Keratinocyte (primary cell): ENCODE data around the gene LDHAL6A. TPM values are rescaled to one million over a fixed set of nuclear protein-coding genes. Genes with fewer than 3 reads are reported as not detected.

Experiments
- DNase-seq: peaks from one replicate; pipeline ENCODE4 v3.0.0-alpha.2; 2011; ENCODE audit warnings: low read depth, missing footprints, low spot score
- FAIRE-seq: peaks from 2 replicates; lab custom pipeline; 2011; peaks lifted over from hg19 to GRCh38; lab: Jason Lieb, UNC
- H2AFZ ChIP-seq: 2 replicates; pipeline ENCODE4 v1.6.0; 2012; ENCODE audit warnings: low read length, control low read depth, inconsistent platforms; ENCODE audit not compliant: control insufficient read depth
- H3K27ac ChIP-seq: 2 replicates; pipeline ENCODE4 v1.5.1; 2011; ENCODE audit warnings: low read length; ENCODE audit not compliant: control insufficient read depth, insufficient read depth
- H3K27me3 ChIP-seq: 3 replicates; pipeline ENCODE4 v1.6.0; 2011; ENCODE audit warnings: low read length; ENCODE audit not compliant: control insufficient read depth, insufficient read depth; ENCODE audit errors: extremely low read depth
- H3K36me3 ChIP-seq, 2 experiments: 2 replicates in 1 of 2; 3 replicates in 1 of 2; pipeline ENCODE4 v1.5.1; 2011; ENCODE audit warnings: low read length in 2 of 2, mild to moderate bottlenecking in 1 of 2; ENCODE audit not compliant: control insufficient read depth in 2 of 2, insufficient read depth in 2 of 2; ENCODE audit errors: extremely low read depth in 1 of 2
- H3K4me1 ChIP-seq: 3 replicates; pipeline ENCODE4 v1.5.1; 2011; ENCODE audit warnings: low read length; ENCODE audit not compliant: control insufficient read depth, insufficient read depth; ENCODE audit errors: extremely low read depth
- H3K4me2 ChIP-seq: 3 replicates; pipeline ENCODE4 v1.6.0; 2011; ENCODE audit warnings: low read depth, low read length; ENCODE audit not compliant: control insufficient read depth, insufficient read depth; ENCODE audit errors: extremely low read depth
- H3K4me3 ChIP-seq, 3 experiments: fragments of 200-600 bp in 1 of 3; sonication (generic) in 1 of 3; 2 replicates in 2 of 3; 3 replicates in 1 of 3; pipeline ENCODE4 v1.5.1; 2011 to 2016; ENCODE audit warnings: low read length in 3 of 3, mild to moderate bottlenecking in 3 of 3, control low read depth in 2 of 3, inconsistent platforms in 1 of 3, low read depth in 1 of 3, mixed read lengths in 1 of 3, mixed run types in 1 of 3, moderate library complexity in 1 of 3; ENCODE audit not compliant: control insufficient read depth in 2 of 3, insufficient read depth in 2 of 3; ENCODE audit errors: extremely low read depth in 1 of 3
- H3K79me2 ChIP-seq: 2 replicates; pipeline ENCODE4 v1.6.0; 2012; ENCODE audit warnings: low read length; ENCODE audit not compliant: control insufficient read depth, insufficient read depth
- H3K9ac ChIP-seq: 3 replicates; pipeline ENCODE4 v1.6.0; 2011; ENCODE audit warnings: low read length; ENCODE audit not compliant: control insufficient read depth, insufficient read depth; ENCODE audit errors: extremely low read depth
- H3K9me1 ChIP-seq: 3 replicates; pipeline ENCODE4 v1.6.0; 2011; ENCODE audit warnings: low read length; ENCODE audit not compliant: control insufficient read depth, insufficient read depth; ENCODE audit errors: extremely low read depth
- H3K9me3 ChIP-seq: 2 replicates; pipeline ENCODE4 v1.5.1; 2012; ENCODE audit warnings: low read depth, low read length; ENCODE audit not compliant: control insufficient read depth
- H4K20me1 ChIP-seq: 3 replicates; pipeline ENCODE4 v1.6.0; 2011; ENCODE audit warnings: low read length; ENCODE audit not compliant: control insufficient read depth, insufficient read depth; ENCODE audit errors: extremely low read depth
- EZH2 ChIP-seq: IDR thresholded peaks from one replicate; pipeline ENCODE4 v1.6.1; 2012; ENCODE audit warnings: inconsistent platforms, mild to moderate bottlenecking, low read length, moderate library complexity
- dilution Hi-C: fragments of 300-500 bp; cut with MboI; formaldehyde crosslinking; loops from one replicate; pipeline ENCODE4 v1.7.0; 2020; ENCODE audit warnings: low sequenced_read_pairs; ENCODE audit not compliant: extremely low pct_ligation_motif_present
- polyA plus RNA-seq, 5 experiments: library from polyadenylated mRNA; depleted of rRNA in 3 of 5; stranded (reverse) in 3 of 5; stranded (forward) in 1 of 5; unstranded in 1 of 5; fragments of >200 nt; gene quantifications; 1 replicate in 1 of 5; 2 replicates in 3 of 5; 3 replicates in 1 of 5; pipeline versions ENCODE4 v1.2.1 to v1.2.3, GENCODE V29; 2011 to 2012; ENCODE audit warnings: missing spikeins in 2 of 5, low read depth in 1 of 5, low replicate concordance in 1 of 5
- TF ChIP-seq, protein P1 (sequence below), 3 experiments: IDR thresholded peaks in 1 of 3; conservative IDR thresholded peaks in 1 of 3; optimal IDR thresholded peaks in 1 of 3; 2 replicates in 2 of 3; 3 replicates in 1 of 3; pipeline versions ENCODE3 to v1.5.1; 2011; ENCODE audit warnings: low read length in 3 of 3, mild to moderate bottlenecking in 3 of 3, moderate library complexity in 2 of 3, control low read depth in 1 of 3, inconsistent platforms in 1 of 3; ENCODE audit not compliant: insufficient read depth in 2 of 3; ENCODE audit errors: extremely low read depth in 1 of 3

LDHAL6A gene
- polyA plus RNA-seq, 1 donor (not counting 4 experiments of a cell fraction or from before 2014, with no cell fraction given): not detected

DNA sequence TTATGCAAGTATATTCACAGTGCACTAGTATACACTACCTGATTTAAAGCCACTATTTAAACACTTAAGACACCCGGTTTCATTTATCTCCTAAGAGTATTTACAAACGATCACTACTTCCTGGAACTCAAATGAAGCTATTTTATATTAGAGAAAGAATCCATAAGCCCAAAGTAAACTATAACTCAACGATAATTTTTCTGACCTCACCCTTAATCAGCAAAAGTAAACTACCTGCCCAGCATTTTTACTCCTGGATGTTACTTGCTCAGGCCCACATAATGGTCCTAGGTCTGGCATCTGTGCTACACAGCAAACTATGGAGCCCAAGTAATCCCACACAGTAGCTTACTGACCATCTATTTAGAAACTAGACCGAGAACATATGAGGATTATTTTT is 37.7 kb downstream of the LDHAL6A start:
- H3K4me2 ChIP-seq: no peak overlapping the region
- H3K9ac ChIP-seq: no peak overlapping the region
- no peaks in the 10 kb centered on the region for H3K27me3 ChIP-seq
- H2AFZ ChIP-seq: no peak overlapping the region
- no peaks in the 10 kb centered on the region for H3K9me3 ChIP-seq
- DNase-seq (no peak), FAIRE-seq (no peak)
- peaks cover 6% of the 10 kb centered on the region for H3K4me1 ChIP-seq
- H4K20me1 ChIP-seq: no peaks in the 10 kb centered on the region
- no peak overlapping the region for H3K4me3 ChIP-seq
- no peak overlapping the region for H3K27ac ChIP-seq
- peaks cover 0 to 10% of the 10 kb centered on the region in 2 experiments for H3K36me3 ChIP-seq
- H3K79me2 ChIP-seq: no peaks in the 10 kb centered on the region
- dilution Hi-C loops: no loop called here
- H3K9me1 ChIP-seq: no peaks in the 10 kb centered on the region
- TF ChIP-seq EZH2: no peak
- TF ChIP-seq, protein P1, sequence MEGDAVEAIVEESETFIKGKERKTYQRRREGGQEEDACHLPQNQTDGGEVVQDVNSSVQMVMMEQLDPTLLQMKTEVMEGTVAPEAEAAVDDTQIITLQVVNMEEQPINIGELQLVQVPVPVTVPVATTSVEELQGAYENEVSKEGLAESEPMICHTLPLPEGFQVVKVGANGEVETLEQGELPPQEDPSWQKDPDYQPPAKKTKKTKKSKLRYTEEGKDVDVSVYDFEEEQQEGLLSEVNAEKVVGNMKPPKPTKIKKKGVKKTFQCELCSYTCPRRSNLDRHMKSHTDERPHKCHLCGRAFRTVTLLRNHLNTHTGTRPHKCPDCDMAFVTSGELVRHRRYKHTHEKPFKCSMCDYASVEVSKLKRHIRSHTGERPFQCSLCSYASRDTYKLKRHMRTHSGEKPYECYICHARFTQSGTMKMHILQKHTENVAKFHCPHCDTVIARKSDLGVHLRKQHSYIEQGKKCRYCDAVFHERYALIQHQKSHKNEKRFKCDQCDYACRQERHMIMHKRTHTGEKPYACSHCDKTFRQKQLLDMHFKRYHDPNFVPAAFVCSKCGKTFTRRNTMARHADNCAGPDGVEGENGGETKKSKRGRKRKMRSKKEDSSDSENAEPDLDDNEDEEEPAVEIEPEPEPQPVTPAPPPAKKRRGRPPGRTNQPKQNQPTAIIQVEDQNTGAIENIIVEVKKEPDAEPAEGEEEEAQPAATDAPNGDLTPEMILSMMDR (optimal IDR thresholded peaks at IDR 0.05 in 1 of 3, IDR thresholded peaks at IDR 0.05 in 1 of 3, conservative IDR thresholded peaks at IDR 0.05 in 1 of 3; ENCODE audit: extremely low read depth in 1 of 3, insufficient read depth in 2 of 3, low read length in 3 of 3): no peak

DNA sequence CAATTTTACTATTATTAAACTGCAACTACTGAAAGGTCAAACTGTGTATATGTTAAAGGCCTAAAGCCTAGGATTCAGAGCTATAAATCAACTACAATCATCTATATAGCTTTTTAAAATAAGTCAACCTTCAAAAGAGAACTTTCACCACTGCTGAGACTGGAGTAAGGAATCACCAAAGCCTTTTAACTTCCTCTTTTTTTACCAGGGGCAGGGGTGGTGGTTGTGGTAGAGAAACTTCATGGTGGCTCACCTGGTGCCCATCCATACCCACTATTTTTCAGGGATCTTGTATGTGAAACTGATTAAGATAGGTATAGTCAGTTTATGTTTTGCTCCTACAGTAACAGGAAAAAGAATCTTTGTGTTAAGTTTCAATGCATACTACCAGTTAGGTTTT is 39.6 kb downstream of the LDHAL6A start:
- TF ChIP-seq EZH2: no peak
- TF ChIP-seq, protein P1 (optimal IDR thresholded peaks at IDR 0.05 in 1 of 3, IDR thresholded peaks at IDR 0.05 in 1 of 3, conservative IDR thresholded peaks at IDR 0.05 in 1 of 3; ENCODE audit: extremely low read depth in 1 of 3, insufficient read depth in 2 of 3, low read length in 3 of 3): no peak
- no peak for FAIRE-seq
- H3K9me3 ChIP-seq: no peaks in the 10 kb centered on the region
- DNase-seq: no peak
- no peaks in the 10 kb centered on the region for H3K79me2 ChIP-seq
- no peak overlapping the region for H3K27ac ChIP-seq
- no peak overlapping the region for H2AFZ ChIP-seq
- no peaks in the 10 kb centered on the region for H3K9me1 ChIP-seq
- H3K4me3 ChIP-seq: no peak overlapping the region
- dilution Hi-C loops: no loop called here
- no peaks in the 10 kb centered on the region for H3K27me3 ChIP-seq
- peaks cover 2 to 10% of the 10 kb centered on the region in 2 experiments for H3K36me3 ChIP-seq
- no peaks in the 10 kb centered on the region for H4K20me1 ChIP-seq
- peaks cover 6% of the 10 kb centered on the region for H3K4me1 ChIP-seq
- H3K9ac ChIP-seq: no peak overlapping the region
- H3K4me2 ChIP-seq: no peak overlapping the region
